Forelimb muscle (tissue), 1 donor: Measurements from ENCODE around the gene MRPL55. TPM values are rescaled to one million over a fixed set of nuclear protein-coding genes. Genes with fewer than 3 reads are reported as not detected.
"Not testable (repeated sequence)": the region's sequence is repeated elsewhere in the genome, so short reads cannot be mapped to it uniquely, and the experiment has no call there.

Experiments
- DNase-seq: peaks from one replicate; pipeline ENCODE4 v3.0.0-alpha.2; 2013; ENCODE audit warnings: low read depth
- polyA plus RNA-seq: library from polyadenylated mRNA; unstranded; fragments of 120-200 nt; gene quantifications from one replicate; pipeline ENCODE4 v1.2.1, GENCODE V29; 2013; ENCODE audit not compliant: insufficient read length

The MRPL55 gene
- polyA plus RNA-seq, 1 donor: 28.1 TPM

- DNase-seq: no peak
Observed at GRCh38 chr1:228122921-228123441, 13.9 kb upstream of the MRPL55 start.

- DNase-seq: no peak
Observed at GRCh38 chr1:228120857-228121489, 11.9 kb upstream of the MRPL55 start.

GRCh38 chr1:228120351-228120750 lies 11.3 kb upstream of the MRPL55 start:
- DNase-seq: no peak

GRCh38 chr1:228118040-228118439 lies 8.9 kb upstream of the MRPL55 start:
- no peak for DNase-seq

- no peak for DNase-seq
Observed at GRCh38 chr1:228117335-228117734, 8.2 kb upstream of the MRPL55 start.

GRCh38 chr1:228114827-228115226 lies 5.7 kb upstream of the MRPL55 start:
- no peak for DNase-seq

- DNase-seq: no peak
Observed at GRCh38 chr1:228112617-228113016, 3.5 kb upstream of the MRPL55 start.

- DNase-seq: no peak
Observed at GRCh38 chr1:228112167-228112566, 3.1 kb upstream of the MRPL55 start.

GRCh38 chr1:228111315-228111714 lies 2.2 kb upstream of the MRPL55 start:
- not testable (repeated sequence) for DNase-seq

GRCh38 chr1:228110556-228110955 lies 1.5 kb upstream of the MRPL55 start:
- no peak for DNase-seq

GRCh38 chr1:228109962-228110488 lies 926 bp upstream of the MRPL55 start:
- no peak for DNase-seq

- DNase-seq: no peak
Observed at GRCh38 chr1:228108742-228109072, 392 bp downstream of the MRPL55 start.

- DNase-seq: no peak
Observed at GRCh38 chr1:228108055-228108690, 926 bp downstream of the MRPL55 start.

- DNase-seq: no peak
Observed at GRCh38 chr1:228107636-228108035, 1.5 kb downstream of the MRPL55 start.

GRCh38 chr1:228106800-228107054 lies 2.4 kb downstream of the MRPL55 start:
- no peak for DNase-seq

- DNase-seq: no peak
Observed at GRCh38 chr1:228105996-228106799, 2.9 kb downstream of the MRPL55 start.

GRCh38 chr1:228105270-228105995 lies 3.7 kb downstream of the MRPL55 start:
- DNase-seq: no peak

- DNase-seq: no peak
Observed at GRCh38 chr1:228104526-228105269, 4.4 kb downstream of the MRPL55 start.

GRCh38 chr1:228102791-228103620 lies 6.1 kb downstream of the MRPL55 start, which contains the start of gene C1orf35:
TSS of gene C1orf35 (minus strand) at chr1:228103325. CDS start at chr1:228103227, 98 bp downstream.
- DNase-seq: peak; percentile 86
